Jurkat, Clone E6-1 (cell line): ENCODE results near the gene HIGD1B.
A peak's percentile ranks its signal among the peaks of the same experiment; 100 is the strongest.

ENCODE experiments used
- DNase-seq: peaks from one replicate; pipeline ENCODE4 v3.0.0-alpha.2; 2011; ENCODE audit warnings: low read depth, low spot score
- H3K4me3 ChIP-seq: 2 replicates; pipeline ENCODE4 v1.5.1; 2011; ENCODE audit warnings: mild to moderate bottlenecking, low read length, control low read depth, moderate library complexity

HIGD1B gene

DNA sequence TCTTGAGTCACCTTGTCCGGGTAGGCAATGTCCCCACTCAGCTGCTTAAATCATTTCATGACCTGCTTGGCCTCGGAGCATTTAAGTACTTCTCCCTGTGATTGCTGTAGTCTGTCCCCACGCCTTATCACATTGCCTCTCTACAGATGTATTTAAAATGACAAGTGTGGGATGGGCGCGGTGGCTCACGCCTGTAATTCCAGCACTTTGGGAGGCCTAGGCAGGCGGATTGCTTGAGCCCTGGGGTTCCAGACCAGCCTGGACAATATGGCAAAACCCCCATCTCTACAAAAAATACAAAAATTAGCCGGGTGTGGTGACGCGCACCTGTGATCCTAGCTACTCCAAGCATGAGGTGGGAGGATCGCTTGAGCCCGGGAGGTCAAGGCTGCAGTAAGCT, 16.3 kb upstream of the HIGD1B start:
- no peak overlapping the region for H3K4me3 ChIP-seq
- DNase-seq = no peak

DNA sequence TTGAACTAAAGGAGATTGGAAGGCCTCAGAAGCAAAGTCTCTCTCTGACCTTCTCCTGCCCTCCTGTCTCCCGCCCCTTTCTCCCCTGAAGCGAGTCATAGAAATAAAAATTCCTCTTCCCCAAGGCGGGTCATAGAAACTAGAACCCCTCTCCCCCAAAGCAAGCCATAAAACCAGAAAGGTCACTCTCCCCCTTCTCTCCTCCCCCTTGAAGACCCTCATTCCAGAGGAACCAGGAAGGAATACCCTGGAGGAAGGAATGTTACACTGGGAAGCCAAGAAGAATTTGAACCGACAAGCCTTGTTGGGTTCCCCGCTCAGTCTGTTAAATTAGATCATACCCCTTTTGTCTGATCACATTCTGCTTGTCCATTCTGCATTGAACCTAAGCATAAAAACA, 14.9 kb upstream of the HIGD1B start:
- no peak overlapping the region for H3K4me3 ChIP-seq
- no peak for DNase-seq

DNA sequence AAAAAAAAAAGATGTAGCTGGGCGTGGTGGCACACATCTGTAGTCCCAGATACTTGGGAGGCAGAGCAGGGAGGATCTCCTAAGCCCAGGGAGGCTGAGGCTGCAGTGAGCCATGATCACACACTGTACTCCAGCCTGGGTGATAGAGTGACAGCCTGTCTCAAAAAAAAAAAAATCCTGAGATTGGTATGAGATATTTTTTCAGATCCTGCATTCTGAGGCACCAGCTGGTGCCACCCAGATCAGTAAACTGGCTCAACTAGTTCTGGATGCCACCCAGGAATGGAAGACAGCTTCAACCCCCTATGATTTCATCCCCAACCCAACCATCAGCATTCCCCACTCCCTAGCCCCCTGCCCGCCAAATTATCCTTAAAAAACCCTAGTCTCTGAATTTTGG, 10.5 kb upstream of the HIGD1B start:
- H3K4me3 ChIP-seq = no peak overlapping the region
- no peak for DNase-seq

DNA sequence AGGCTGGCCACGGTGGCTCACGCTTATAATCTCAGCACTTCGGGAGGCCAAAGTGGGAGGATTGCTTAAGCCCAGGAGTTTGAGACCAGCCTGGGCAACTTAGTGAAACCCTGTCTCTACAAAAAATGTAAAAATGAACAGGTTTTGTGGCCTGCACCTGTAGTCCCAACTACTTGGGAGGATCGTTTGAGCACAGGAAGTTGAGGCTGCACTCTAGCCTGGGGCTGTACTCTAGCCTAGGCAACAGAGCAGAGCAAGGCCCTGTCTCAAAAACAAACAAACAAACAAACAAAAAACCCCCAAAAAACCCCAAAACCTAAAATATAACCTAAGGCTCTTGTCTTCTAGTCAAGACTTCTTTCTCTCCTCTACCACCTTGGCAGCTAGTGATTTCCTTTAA, 7.4 kb upstream of the HIGD1B start:
- DNase-seq = peak; percentile 60

DNA sequence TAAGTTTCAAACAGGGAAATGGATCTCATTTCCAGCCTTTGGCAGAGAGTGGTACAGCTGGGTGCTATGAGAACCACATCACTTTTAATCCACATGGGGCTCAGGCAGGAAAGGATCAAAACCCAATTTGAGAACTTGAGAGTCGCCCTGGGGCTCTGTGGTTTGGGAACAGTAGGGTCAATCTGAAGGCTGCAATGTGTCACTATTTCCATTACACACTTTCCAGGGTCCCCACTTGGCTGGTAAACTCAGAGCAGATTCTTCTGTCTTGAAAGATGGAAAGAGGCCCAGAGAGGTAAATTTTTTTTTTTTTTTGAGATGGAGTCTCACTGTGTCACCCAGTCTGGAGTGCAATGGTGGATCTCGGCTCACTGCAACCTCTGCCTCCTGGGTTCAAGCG, 6.7 kb upstream of the HIGD1B start:
- DNase-seq = no peak
- no peak overlapping the region for H3K4me3 ChIP-seq

More for the DNA sequence above, 7.4 kb upstream of the HIGD1B start:
- no peak overlapping the region for H3K4me3 ChIP-seq

- no peak overlapping the region for H3K4me3 ChIP-seq
- no peak for DNase-seq
These were observed 4.9 kb upstream of the HIGD1B start for GRCh38 chr17:44842748-44843147.

DNA sequence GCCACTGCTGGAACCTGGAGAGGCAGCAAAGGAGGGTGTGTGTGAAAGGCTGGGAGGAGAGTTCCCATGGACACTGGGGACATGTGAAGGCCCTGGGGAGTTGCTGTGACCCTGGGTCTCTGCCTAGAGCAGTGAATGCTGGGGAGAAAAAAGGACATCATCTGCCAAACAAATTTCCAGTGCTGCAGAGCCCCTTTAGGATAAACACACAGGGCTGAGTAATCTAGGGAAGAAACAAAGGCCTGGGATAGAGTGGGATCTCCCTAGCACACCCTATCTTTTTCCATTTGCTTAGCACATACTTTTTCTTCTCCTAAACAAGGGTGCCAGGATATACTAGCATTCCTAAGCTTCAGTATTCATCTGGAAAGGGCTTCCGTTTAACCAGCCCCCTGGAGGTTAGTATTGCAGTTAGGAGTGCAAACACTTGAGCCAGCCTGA, 3.3 kb upstream of the HIGD1B start:
- DNase-seq = no peak
- H3K4me3 ChIP-seq = no peak overlapping the region

DNA sequence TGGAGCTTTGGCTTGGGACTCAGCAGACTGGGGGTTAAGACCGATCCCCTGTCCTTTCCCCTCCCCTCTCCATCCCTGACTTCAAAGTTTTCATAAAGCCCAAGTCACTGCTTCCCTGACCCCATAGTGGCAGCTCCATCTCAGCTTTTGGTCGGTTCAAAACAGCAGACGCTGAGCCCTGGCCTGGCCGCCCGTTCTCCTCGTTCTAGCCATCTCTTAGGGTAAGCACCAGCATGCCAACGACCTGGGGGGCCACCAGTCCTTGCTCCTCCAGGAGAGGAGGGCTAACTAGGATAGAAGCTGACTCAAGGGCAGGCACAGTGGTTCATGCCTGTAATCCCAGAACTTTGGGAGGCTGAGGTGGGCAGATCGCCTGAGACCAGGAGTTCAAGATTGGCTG, 1.5 kb upstream of the HIGD1B start:
- H3K4me3 ChIP-seq = no peak overlapping the region

GRCh38 chr17:44848257-44848795, 643 bp downstream of the HIGD1B start:
- DNase-seq = no peak

More for the DNA sequence above, 1.5 kb upstream of the HIGD1B start:
- DNase-seq = no peak

GRCh38 chr17:44848961-44849489, 1.3 kb downstream of the HIGD1B start:
- no peak overlapping the region for H3K4me3 ChIP-seq
- DNase-seq = no peak

More at GRCh38 chr17:44848257-44848795, 643 bp downstream of the HIGD1B start:
- H3K4me3 ChIP-seq = no peak overlapping the region

- H3K4me3 ChIP-seq = no peak overlapping the region
- no peak for DNase-seq
These were observed 2.3 kb downstream of the HIGD1B start for GRCh38 chr17:44850025-44850424.

DNA sequence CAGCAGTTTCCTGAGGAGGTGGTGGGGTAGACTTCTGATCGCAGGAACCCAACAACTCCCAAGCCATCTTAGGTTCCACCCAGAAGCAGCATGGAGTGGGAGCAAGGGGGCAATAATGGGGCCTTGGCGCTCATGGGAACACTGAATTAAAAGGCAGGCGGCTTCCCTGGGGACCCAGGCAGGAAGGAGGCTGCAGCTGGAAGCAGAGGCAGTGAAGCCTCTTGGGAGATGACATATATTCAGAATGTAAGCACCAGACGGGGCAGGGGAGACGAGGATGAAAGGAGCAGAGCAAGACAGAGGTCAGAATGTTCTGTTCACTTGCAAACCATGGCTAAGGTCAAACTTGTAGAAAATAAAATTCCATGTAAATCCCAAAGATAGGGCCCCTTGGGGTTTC, 2.9 kb downstream of the HIGD1B start:
- DNase-seq = no peak
- no peak overlapping the region for H3K4me3 ChIP-seq

DNA sequence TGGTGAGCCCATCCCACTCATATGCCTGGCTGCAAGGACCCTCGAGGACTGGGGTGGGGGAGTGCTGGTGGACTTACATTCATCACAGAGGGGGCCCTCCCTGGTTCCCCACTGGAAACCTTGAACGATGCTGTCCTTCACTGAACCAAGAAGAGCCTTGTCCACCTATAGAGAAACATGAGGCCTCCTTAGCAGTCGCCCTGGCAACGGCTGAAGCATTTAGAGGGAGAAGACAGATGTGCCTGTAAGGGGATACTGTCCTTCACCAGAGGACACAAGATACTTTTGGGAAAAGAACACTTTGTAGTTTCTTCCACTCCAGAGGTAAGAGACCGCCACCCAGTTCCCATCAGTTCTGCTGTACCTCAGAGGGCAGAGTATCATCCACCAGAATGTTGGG, 6.5 kb downstream of the HIGD1B start:
- no peak overlapping the region for H3K4me3 ChIP-seq
- no peak for DNase-seq

GRCh38 chr17:44859701-44860100, 12.0 kb downstream of the HIGD1B start:
- DNase-seq = no peak
- H3K4me3 ChIP-seq = no peak overlapping the region

GRCh38 chr17:44862278-44862914, 14.7 kb downstream of the HIGD1B start:
- DNase-seq = no peak
- H3K4me3 ChIP-seq = no peak overlapping the region

- DNase-seq = no peak
- H3K4me3 ChIP-seq = no peak overlapping the region
These were observed 15.6 kb downstream of the HIGD1B start for GRCh38 chr17:44863061-44863918.

DNA sequence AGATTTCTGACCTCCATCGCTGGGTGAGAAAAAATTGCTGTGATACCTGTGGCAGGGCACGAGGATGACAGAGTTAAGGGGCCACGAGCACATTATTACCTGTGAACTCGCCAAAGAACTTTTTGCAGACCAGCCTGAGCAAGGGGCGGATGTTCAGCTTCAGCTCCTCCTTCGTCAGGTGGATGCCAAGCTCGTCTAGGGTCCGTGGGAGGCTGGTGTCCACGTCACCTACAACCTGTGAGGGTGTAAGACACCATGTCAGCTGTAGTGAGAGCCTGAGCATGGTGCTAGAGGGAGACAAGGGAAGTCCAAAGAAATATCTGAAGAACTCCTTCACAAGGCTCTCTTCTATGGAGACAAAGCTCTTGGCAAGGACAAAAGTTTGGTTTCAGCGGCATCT, 17.1 kb downstream of the HIGD1B start:
- H3K4me3 ChIP-seq = no peak overlapping the region
- DNase-seq = no peak

DNA sequence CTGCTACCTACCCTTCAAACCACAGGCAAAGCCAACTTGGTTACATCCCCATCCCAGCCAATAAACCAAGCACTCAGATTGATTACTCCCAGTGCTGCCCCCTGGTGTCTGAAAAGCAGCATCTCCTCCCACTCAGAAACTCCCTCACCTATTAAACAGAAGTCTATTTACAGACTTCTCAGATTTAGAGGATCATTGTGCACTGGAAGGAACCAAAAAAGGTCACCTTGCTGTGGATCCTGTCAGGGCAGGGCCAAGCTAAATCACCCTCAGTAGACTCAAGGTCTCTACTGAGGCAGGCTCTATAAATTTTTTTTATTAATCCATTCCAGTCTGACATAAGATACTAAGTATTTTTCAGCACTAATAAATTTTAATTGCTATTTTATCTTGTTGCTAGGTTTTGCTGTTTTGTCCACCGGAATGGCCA, 17.6 kb downstream of the HIGD1B start:
- DNase-seq = peak; percentile 66
- no peak overlapping the region for H3K4me3 ChIP-seq

DNA sequence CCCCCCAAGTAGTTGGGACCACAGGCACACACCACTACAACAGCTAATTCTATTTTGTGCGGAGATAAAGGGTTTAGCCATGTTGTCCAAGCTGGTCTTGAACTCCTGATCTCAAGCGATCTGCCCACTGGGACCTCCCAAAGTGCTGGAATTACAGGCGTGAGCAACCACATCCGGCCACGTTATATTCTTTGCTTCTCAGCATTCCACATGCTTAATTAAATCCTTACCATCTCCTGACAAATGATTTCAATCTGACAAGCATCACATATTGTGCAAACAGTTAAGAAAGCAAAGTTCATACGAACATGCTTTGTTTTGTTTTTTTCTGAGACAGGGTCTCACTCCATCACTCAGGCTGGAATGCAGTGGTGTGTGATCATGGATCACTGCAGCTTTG, 18.2 kb downstream of the HIGD1B start:
- H3K4me3 ChIP-seq = no peak overlapping the region
- no peak for DNase-seq

DNA sequence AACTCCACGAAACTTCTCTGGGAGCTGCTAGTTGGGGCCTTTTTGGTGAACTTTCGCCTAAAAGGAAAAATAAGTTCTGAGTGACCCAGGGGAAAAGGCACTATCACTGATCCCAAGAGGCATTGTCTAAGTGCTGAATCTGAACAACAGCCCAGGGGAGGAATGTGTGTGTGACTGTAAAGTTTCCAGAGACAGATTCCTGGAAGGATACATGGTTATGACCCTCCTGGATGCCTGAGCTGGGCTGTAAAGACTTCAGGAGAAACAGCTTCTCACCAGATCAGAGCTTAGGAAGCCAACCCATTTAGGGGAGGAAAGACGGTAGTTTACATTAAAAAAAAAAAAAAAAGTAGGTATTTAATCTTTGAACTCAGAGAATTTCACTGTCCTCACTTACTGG, 20.2 kb downstream of the HIGD1B start:
- H3K4me3 ChIP-seq = no peak overlapping the region
- no peak for DNase-seq
